H9 (cell line): ENCODE results near the gene CORO2B. TPM values are rescaled to one million over a fixed set of nuclear protein-coding genes. Genes with fewer than 3 reads are reported as not detected.

ENCODE experiments used
- DNase-seq: peaks from one replicate; pipeline ENCODE4 v3.0.0-alpha.2; 2017
- H2AFZ ChIP-seq: one replicate; pipeline ENCODE4 v1.6.1; 2013; ENCODE audit warnings: mild to moderate bottlenecking, low read length, control low read depth, moderate library complexity
- H2AK5ac ChIP-seq: 2 replicates; pipeline ENCODE4 v1.6.1; 2013; ENCODE audit warnings: low read length, control low read depth, mixed read lengths; ENCODE audit not compliant: insufficient read length
- H2BK120ac ChIP-seq: one replicate; pipeline ENCODE4 v1.6.1; 2013; ENCODE audit warnings: low read depth, mild to moderate bottlenecking, low read length, control low read depth, inconsistent platforms; ENCODE audit not compliant: poor library complexity, severe bottlenecking
- H2BK12ac ChIP-seq: 2 replicates; pipeline ENCODE4 v1.6.1; 2013; ENCODE audit warnings: low read length, control low read depth, mixed read lengths, low read depth; ENCODE audit not compliant: insufficient read length
- H2BK15ac ChIP-seq: 2 replicates; pipeline ENCODE4 v1.6.1; 2013; ENCODE audit warnings: low read depth, low read length, control low read depth
- H2BK20ac ChIP-seq: one replicate; pipeline ENCODE4 v1.6.1; 2013; ENCODE audit warnings: low read depth, mild to moderate bottlenecking, low read length, control low read depth, inconsistent platforms; ENCODE audit not compliant: poor library complexity, severe bottlenecking
- H2BK5ac ChIP-seq: 2 replicates; pipeline ENCODE4 v1.6.1; 2013; ENCODE audit warnings: low read length, control low read depth, mixed read lengths; ENCODE audit not compliant: insufficient read length
- H3K14ac ChIP-seq: 2 replicates; pipeline ENCODE4 v1.6.1; 2013; ENCODE audit warnings: low read length, control low read depth; ENCODE audit not compliant: insufficient read depth
- H3K18ac ChIP-seq: 2 replicates; pipeline ENCODE4 v1.6.1; 2013; ENCODE audit warnings: low read depth, mild to moderate bottlenecking, mixed read lengths, low read length, control low read depth; ENCODE audit not compliant: insufficient read length
- H3K23ac ChIP-seq: 2 replicates; pipeline ENCODE4 v1.6.1; 2013; ENCODE audit warnings: low read length, control low read depth, mixed read lengths, low read depth; ENCODE audit not compliant: insufficient read length
- H3K23me2 ChIP-seq: 2 replicates; pipeline ENCODE4 v1.6.1; 2013; ENCODE audit warnings: low read depth, mild to moderate bottlenecking, mixed read lengths, low read length, control low read depth; ENCODE audit not compliant: insufficient read length, poor library complexity, severe bottlenecking
- H3K27ac ChIP-seq: 2 replicates; pipeline ENCODE4 v1.5.1; 2013; ENCODE audit warnings: low read length, control low read depth, mixed read lengths, low read depth; ENCODE audit not compliant: insufficient read length
- H3K27me3 ChIP-seq: 2 replicates; pipeline ENCODE4 v1.6.1; 2013; ENCODE audit warnings: low read length, control low read depth, inconsistent platforms; ENCODE audit not compliant: insufficient read depth
- H3K4ac ChIP-seq: 2 replicates; pipeline ENCODE4 v1.6.1; 2013; ENCODE audit warnings: low read depth, mild to moderate bottlenecking, control low read depth, inconsistent platforms, low read length, moderate library complexity
- H3K4me1 ChIP-seq: 2 replicates; pipeline ENCODE4 v1.6.1; 2013; ENCODE audit warnings: low read length, control low read depth, inconsistent platforms; ENCODE audit not compliant: insufficient read depth
- H3K4me2 ChIP-seq: 2 replicates; pipeline ENCODE4 v1.6.1; 2013; ENCODE audit warnings: low read length, control low read depth, mixed read lengths; ENCODE audit not compliant: insufficient read length, insufficient read depth
- H3K56ac ChIP-seq: 2 replicates; pipeline ENCODE4 v1.6.1; 2013; ENCODE audit warnings: low read depth, mild to moderate bottlenecking, mixed read lengths, low read length, control low read depth; ENCODE audit not compliant: insufficient read length
- H3K79me1 ChIP-seq: 2 replicates; pipeline ENCODE4 v1.6.1; 2013; ENCODE audit warnings: low read depth, mild to moderate bottlenecking, moderate library complexity, low read length, control low read depth, inconsistent platforms; ENCODE audit not compliant: insufficient read depth, poor library complexity, severe bottlenecking
- H3K79me2 ChIP-seq: 2 replicates; pipeline ENCODE4 v1.6.1; 2013; ENCODE audit warnings: low read length, control low read depth, inconsistent platforms; ENCODE audit not compliant: insufficient read depth
- H3K9ac ChIP-seq: 2 replicates; pipeline ENCODE4 v1.6.1; 2013; ENCODE audit warnings: low read length, control low read depth, mixed read lengths; ENCODE audit not compliant: insufficient read length; ENCODE audit errors: extremely low read depth
- H3K9me3 ChIP-seq: one replicate; pipeline ENCODE4 v1.6.1; 2013; ENCODE audit warnings: low read depth, low read length, inconsistent platforms; ENCODE audit not compliant: control insufficient read depth
- H3T11ph ChIP-seq: one replicate; pipeline ENCODE4 v1.6.1; 2013; ENCODE audit warnings: mild to moderate bottlenecking, low read length, control low read depth, inconsistent platforms
- H4K20me1 ChIP-seq: one replicate; pipeline ENCODE4 v1.6.1; 2013; ENCODE audit not compliant: control insufficient read depth, insufficient read length, insufficient read depth
- H4K5ac ChIP-seq: 2 replicates; pipeline ENCODE4 v1.6.1; 2013; ENCODE audit warnings: low read depth, mild to moderate bottlenecking, mixed read lengths, low read length, control low read depth; ENCODE audit not compliant: insufficient read length
- H4K8ac ChIP-seq: replicated peaks from 2 replicates; pipeline ENCODE4 v1.6.1; 2013; ENCODE audit warnings: low read length, control low read depth, mixed read lengths, low read depth; ENCODE audit not compliant: insufficient read length
- H4K91ac ChIP-seq: 2 replicates; pipeline ENCODE4 v1.6.1; 2013; ENCODE audit warnings: low read depth, mild to moderate bottlenecking, moderate library complexity, mixed read lengths, low read length, control low read depth; ENCODE audit not compliant: insufficient read length
- H3K27ac Mint-ChIP-seq, 3 experiments: 2 replicates in 2 of 3; 3 replicates in 1 of 3; pipeline ENCODE4 v1.8.0; 2020 to 2021; ENCODE audit warnings: mixed read lengths in 3 of 3, mild to moderate bottlenecking in 1 of 3, moderate library complexity in 1 of 3
- H3K27me3 Mint-ChIP-seq: 2 replicates; pipeline ENCODE4 v1.8.0; 2021; ENCODE audit warnings: low read depth, mild to moderate bottlenecking, moderate library complexity, mixed read lengths
- H3K36me3 Mint-ChIP-seq, 3 experiments: 2 replicates in 2 of 3; 3 replicates in 1 of 3; pipeline ENCODE4 v1.8.0; 2020 to 2021; ENCODE audit warnings: low read depth in 3 of 3, mixed read lengths in 3 of 3; ENCODE audit not compliant: insufficient read depth in 1 of 3
- H3K4me1 Mint-ChIP-seq, 2 experiments: 2 replicates each; pipeline ENCODE4 v1.8.0; 2020; ENCODE audit warnings: mixed read lengths in 2 of 2
- H3K4me3 Mint-ChIP-seq, 2 experiments: 2 replicates in 1 of 2; 3 replicates in 1 of 2; pipeline ENCODE4 v1.8.0; 2020 to 2021; ENCODE audit warnings: mild to moderate bottlenecking in 2 of 2, mixed read lengths in 2 of 2, moderate library complexity in 1 of 2
- H3K9me3 Mint-ChIP-seq, 2 experiments: 2 replicates in 1 of 2; 3 replicates in 1 of 2; pipeline ENCODE4 v1.8.0; 2020; ENCODE audit warnings: mild to moderate bottlenecking in 2 of 2, mixed read lengths in 2 of 2, moderate library complexity in 1 of 2
- CTCF ChIP-seq: fragments of 200-600 bp; sonication (generic); conservative IDR thresholded peaks from 3 replicates; pipeline ENCODE4 v1.8.0; 2021; ENCODE audit warnings: antibody characterized with exemption, mild to moderate bottlenecking
- WGBS: extraction: QIAGEN DNeasy Blood & Tissue Kit; methylation state at CpG from one replicate; pipeline ENCODE4 v1.1.7; 2013; ENCODE audit warnings: missing lambda C conversion rate, low lambda C conversion rate, mixed read lengths; ENCODE audit not compliant: insufficient read length; ENCODE audit errors: extremely low coverage; 5-methylcytosine and 5-hydroxymethylcytosine counted together
- total RNA-seq: library from RNA; stranded (reverse); gene quantifications from 2 replicates; pipeline ENCODE4 v1.2.1, GENCODE V29; 2021

CORO2B gene
- total RNA-seq, 1 experiment from 2014 or later, result 3.1 TPM

DNA sequence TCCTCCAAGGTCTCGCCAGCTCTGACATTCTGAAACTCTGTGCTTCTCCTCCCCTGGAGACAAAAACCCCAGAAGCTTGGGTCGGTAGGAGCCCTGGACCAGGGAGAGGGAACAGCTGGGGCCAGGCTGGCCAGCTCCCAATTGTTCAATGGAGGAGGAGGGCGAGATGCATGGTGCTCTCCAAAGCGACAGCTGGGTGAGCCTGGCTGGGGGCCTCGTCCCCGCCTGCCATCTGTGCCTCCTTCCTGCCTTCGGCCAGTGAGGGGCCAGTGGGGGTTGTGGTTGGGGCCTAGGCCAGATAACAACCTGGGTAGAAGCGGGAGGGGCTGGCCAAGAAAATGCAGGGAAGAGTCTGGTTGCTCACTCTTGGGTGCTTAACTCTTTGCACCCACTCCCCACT lies 79.4 kb downstream of the CORO2B start:
- no peak overlapping the region for H4K5ac ChIP-seq
- no peak overlapping the region for H3T11ph ChIP-seq
- H3K56ac ChIP-seq, result no peak overlapping the region
- H4K91ac ChIP-seq, result no peak overlapping the region
- no peak overlapping the region for H4K8ac ChIP-seq
- H2BK20ac ChIP-seq, result no peak overlapping the region
- no peak overlapping the region for H3K4ac ChIP-seq
- H3K9me3 ChIP-seq, result no peaks in the 10 kb centered on the region
- no peak overlapping the region for H3K9ac ChIP-seq
- peaks cover 2% of the 10 kb centered on the region; the same call in 1 of the 2 replicates for H3K4me1 ChIP-seq
- Mint-ChIP-seq H3K36me3 (peaks cover 0 to under 1% (median 0%) of the 10 kb centered on the region in 3 experiments; a peak in 1 of 7 replicates), H3K27ac (no peak overlapping the region), H3K4me3 (no peak overlapping the region), H3K27me3 (no peaks in the 10 kb centered on the region), H3K9me3 (no peaks in the 10 kb centered on the region; a peak in 1 of 5 replicates), H3K4me1 (peaks cover 24 to 42% of the 10 kb centered on the region in 2 experiments)
- H2BK15ac ChIP-seq, result no peak overlapping the region
- no peak overlapping the region for H2AFZ ChIP-seq
- no peak for DNase-seq
- no peak overlapping the region for H2BK12ac ChIP-seq
- H3K23me2 ChIP-seq, result no peaks in the 10 kb centered on the region
- no peaks in the 10 kb centered on the region for H4K20me1 ChIP-seq
- H3K79me1 ChIP-seq, result no peaks in the 10 kb centered on the region
- H2AK5ac ChIP-seq, result no peak overlapping the region
- no peak for TF ChIP-seq CTCF
- H3K23ac ChIP-seq, result no peak overlapping the region
- H3K18ac ChIP-seq, result no peak overlapping the region
- no peak overlapping the region for H3K27ac ChIP-seq
- H3K4me2 ChIP-seq, result no peak overlapping the region
- no CpG with 5 or more reads among the region's 8 CpGs for WGBS
- H2BK120ac ChIP-seq, result no peak overlapping the region
- H3K14ac ChIP-seq, result no peak overlapping the region
- no peaks in the 10 kb centered on the region for H3K27me3 ChIP-seq
- no peaks in the 10 kb centered on the region for H3K79me2 ChIP-seq
- no peak overlapping the region for H2BK5ac ChIP-seq
